ENCODE measurements around the gene ROCK2. TPM values are rescaled to one million over a fixed set of nuclear protein-coding genes. Genes with fewer than 3 reads are reported as not detected.

The ROCK2 gene
- total and polyA plus RNA-seq, 2 of the 13 experiments (the other 11 are each of a cell fraction or from before 2014, with no cell fraction given) = 38.1 to 119 TPM

- ATAC-seq = no peak
- H3K27me3 ChIP-seq (ENCODE audit: control insufficient read depth in 1 of 2, insufficient read depth in 2 of 2, low read length in 2 of 2) = no peaks in the 10 kb centered on the region
- no peaks in the 10 kb centered on the region for H3K9me3 ChIP-seq (ENCODE audit: low read length)
- no peak overlapping the region for H3K27ac ChIP-seq (ENCODE audit: extremely low read length, insufficient read depth, low read length)
- CTCF ChIA-PET (ENCODE audit: low intra/inter-chr PET ratio, low total read pairs) = no interaction called here
- peaks cover 73% of the 10 kb centered on the region for H4K20me1 ChIP-seq (ENCODE audit: insufficient read depth, low read length)
- WGBS (ENCODE audit: low lambda C conversion rate) = 100% methylated on average over 1 of the region's 1 CpG
- H3K4me1 ChIP-seq (ENCODE audit: insufficient read depth, low read length) = peaks cover 15% of the 10 kb centered on the region; the same call in 1 of the 2 replicates
- H2AFZ ChIP-seq (ENCODE audit: low read length) = no peak overlapping the region
- BruUV-seq (replicated peaks) = no TSS peak
- no peak overlapping the region for H3K4me3 ChIP-seq (replicated peaks in 1 of 3; ENCODE audit: insufficient read depth in 1 of 3, low read depth in 2 of 3, low read length in 3 of 3)
- intact Hi-C loops (cut with micrococcal nuclease; ENCODE audit: unreplicated experiment) = no loop called here
- TF ChIP-seq ZNF567 (CRISPR knock-in tag; IDR thresholded peaks at IDR 0.05; ENCODE audit: borderline replicate concordance) (no peak), NONO (IDR thresholded peaks at IDR 0.05) (no peak), NONO (CRISPR knock-in tag; conservative IDR thresholded peaks at IDR 0.05) (no peak), RFX1 (IDR thresholded peaks at IDR 0.05) (no peak), TBX2 (CRISPR knock-in tag; IDR thresholded peaks at IDR 0.05; ENCODE audit: borderline replicate concordance) (no peak), RBM22 (optimal IDR thresholded peaks at IDR 0.05; ENCODE audit: low read length) (peak; percentile 73), ZNF33A (CRISPR knock-in tag; IDR thresholded peaks at IDR 0.05; ENCODE audit: borderline replicate concordance) (no peak), SOX6 (IDR thresholded peaks at IDR 0.05) (no peak), SOX6 (CRISPR knock-in tag; IDR thresholded peaks at IDR 0.05) (no peak), ZNF883 (CRISPR knock-in tag; IDR thresholded peaks at IDR 0.05; ENCODE audit: not compliant biosample characterization) (no peak)
- no peak overlapping the region for H3K9ac ChIP-seq (ENCODE audit: insufficient read depth, low read depth, low read length)
- in situ Hi-C loops (cut with HindIII; ENCODE audit: extremely low pct_ligation_motif_present, low pct_unique_long_range_greater_than_20kb) = no loop called here
- POLR2A ChIA-PET = interaction anchor here (0.6 kb wide), 1 partner anchor 19 kb away, joined by 3 read pairs; no protein-coding TSS in a partner anchor
- no peak for FAIRE-seq
- peaks cover 21 to 40% of the 10 kb centered on the region in 2 experiments for H3K36me3 ChIP-seq (replicated peaks in 1 of 2; ENCODE audit: control insufficient read depth in 1 of 2, insufficient read depth in 2 of 2, low read length in 2 of 2)
- H3K79me2 ChIP-seq (ENCODE audit: insufficient read depth, low read length) = peaks cover 93% of the 10 kb centered on the region
- no peak for DNase-seq (ENCODE audit: low spot score)
- H3K4me2 ChIP-seq (ENCODE audit: low read depth, low read length) = no peak overlapping the region
Measured at GRCh38 chr2:11286749-11287148, 57.7 kb downstream of the ROCK2 start.

GRCh38 chr2:11286323-11286722, 58.1 kb downstream of the ROCK2 start:
- in situ Hi-C loops (cut with HindIII; ENCODE audit: extremely low pct_ligation_motif_present, low pct_unique_long_range_greater_than_20kb) = no loop called here
- FAIRE-seq (no peak), ATAC-seq (no peak), DNase-seq (ENCODE audit: low spot score) (no peak)
- Histone ChIP-seq H3K4me2 (ENCODE audit: low read depth, low read length) (no peak overlapping the region), H3K27ac (ENCODE audit: extremely low read length, insufficient read depth, low read length) (no peak overlapping the region), H3K4me3 (replicated peaks in 1 of 3; ENCODE audit: insufficient read depth in 1 of 3, low read depth in 2 of 3, low read length in 3 of 3) (no peak overlapping the region), H3K4me1 (ENCODE audit: insufficient read depth, low read length) (peaks cover 15% of the 10 kb centered on the region; the same call in 1 of the 2 replicates), H3K9me3 (ENCODE audit: low read length) (no peaks in the 10 kb centered on the region), H4K20me1 (ENCODE audit: insufficient read depth, low read length) (peaks cover 71% of the 10 kb centered on the region), H3K27me3 (ENCODE audit: control insufficient read depth in 1 of 2, insufficient read depth in 2 of 2, low read length in 2 of 2) (no peaks in the 10 kb centered on the region), H2AFZ (ENCODE audit: low read length) (no peak overlapping the region), H3K79me2 (ENCODE audit: insufficient read depth, low read length) (peaks cover 93% of the 10 kb centered on the region), H3K36me3 (replicated peaks in 1 of 2; ENCODE audit: control insufficient read depth in 1 of 2, insufficient read depth in 2 of 2, low read length in 2 of 2) (peaks cover 21 to 40% of the 10 kb centered on the region in 2 experiments), H3K9ac (ENCODE audit: insufficient read depth, low read depth, low read length) (no peak overlapping the region)
- intact Hi-C loops (cut with micrococcal nuclease; ENCODE audit: unreplicated experiment) = no loop called here
- TF ChIP-seq SSRP1 (CRISPR knock-in tag; IDR thresholded peaks at IDR 0.05) (no peak), MZF1 (CRISPR knock-in tag; IDR thresholded peaks at IDR 0.05; ENCODE audit: borderline replicate concordance) (no peak), CREB1 (IDR thresholded peaks at IDR 0.05) (0 out of 2 replicates have a peak, but pooled peaks have one; percentile 7), CREB1 (CRISPR knock-in tag; IDR thresholded peaks at IDR 0.05) (no peak), ATF7 (IDR thresholded peaks at IDR 0.05) (peak; percentile 89), ATF7 (CRISPR knock-in tag; IDR thresholded peaks at IDR 0.05) (no peak)
- ChIA-PET CTCF (ENCODE audit: low intra/inter-chr PET ratio, low total read pairs) (no interaction called here), POLR2A (interaction anchor here (0.6 kb wide), 1 partner anchor 19 kb away, joined by 3 read pairs; no protein-coding TSS in a partner anchor)
- no TSS peak for BruUV-seq (replicated peaks)

Measured in HepG2 (cell line).